Measurements from ENCODE around the gene PPP1R10. TPM values are rescaled to one million over a fixed set of nuclear protein-coding genes. Genes with fewer than 3 reads are reported as not detected.
A peak's percentile ranks its signal among the peaks of the same experiment; 100 is the strongest.

The PPP1R10 gene
- total and polyA plus RNA-seq, 9 donors: 34.7 to 106 (median 76.0) TPM

- H3K27me3 ChIP-seq: no peaks in the 10 kb centered on the region
- H3K4me1 ChIP-seq (ENCODE audit: insufficient read depth): peaks cover 10% of the 10 kb centered on the region
- H3K9me3 ChIP-seq: no peaks in the 10 kb centered on the region
- intact Hi-C loops (cut with DNase I): no loop called here
- H3K4me3 ChIP-seq: no peak overlapping the region
- TF ChIP-seq POLR2A (IDR thresholded peaks at IDR 0.05): no peak
- peak in 1 of 3 donors; percentile 32 for TF ChIP-seq CTCF (IDR thresholded peaks at IDR 0.05)
- WGBS, 3 donors: 40 to 51% (median 51%) methylated on average over 1 of the region's 1 CpG
- no peak overlapping the region for H3K27ac ChIP-seq
- H3K36me3 ChIP-seq: no peaks in the 10 kb centered on the region
- DNase-seq: no peak
Observed at GRCh38 chr6:30612213-30612612, 4.8 kb downstream of the PPP1R10 start.

- Histone ChIP-seq H3K4me1 (ENCODE audit: insufficient read depth) (peaks cover 10% of the 10 kb centered on the region), H3K27me3 (no peaks in the 10 kb centered on the region), H3K36me3 (no peaks in the 10 kb centered on the region), H3K27ac (no peak overlapping the region), H3K4me3 (no peak overlapping the region), H3K9me3 (no peaks in the 10 kb centered on the region)
- 27 to 35% (median 32%) methylated on average over 2 of the region's 2 CpGs for WGBS, 3 donors
- intact Hi-C loops (cut with DNase I): no loop called here
- TF ChIP-seq POLR2A (IDR thresholded peaks at IDR 0.05) (no peak), CTCF (IDR thresholded peaks at IDR 0.05) (no peak), EP300 (IDR thresholded peaks at IDR 0.05) (no peak)
- no peak for DNase-seq
Observed at GRCh38 chr6:30611856-30612194, 5.2 kb downstream of the PPP1R10 start.

GRCh38 chr6:30611150-30611855 lies 5.7 kb downstream of the PPP1R10 start:
- TF ChIP-seq POLR2A (IDR thresholded peaks at IDR 0.05) (no peak), EP300 (IDR thresholded peaks at IDR 0.05) (no peak), CTCF (IDR thresholded peaks at IDR 0.05) (no peak)
- no peaks in the 10 kb centered on the region for H3K36me3 ChIP-seq
- no peak overlapping the region for H3K27ac ChIP-seq
- H3K27me3 ChIP-seq: no peaks in the 10 kb centered on the region
- H3K9me3 ChIP-seq: no peaks in the 10 kb centered on the region
- intact Hi-C loops (cut with DNase I): no loop called here
- H3K4me1 ChIP-seq (ENCODE audit: insufficient read depth): peaks cover 10% of the 10 kb centered on the region
- DNase-seq: no peak
- WGBS, 3 donors: 30 to 39% (median 32%) methylated on average over 9 of the region's 9 CpGs
- no peak overlapping the region for H3K4me3 ChIP-seq

- H3K4me3 ChIP-seq: no peak overlapping the region
- WGBS, 3 donors: 69 to 76% (median 70%) methylated on average over 4 of the region's 4 CpGs
- no peaks in the 10 kb centered on the region for H3K36me3 ChIP-seq
- H3K27ac ChIP-seq: no peak overlapping the region
- H3K4me1 ChIP-seq (ENCODE audit: insufficient read depth): peaks cover 10% of the 10 kb centered on the region
- DNase-seq: no peak
- intact Hi-C loops (cut with DNase I): no loop called here
- H3K27me3 ChIP-seq: no peaks in the 10 kb centered on the region
- H3K9me3 ChIP-seq: no peaks in the 10 kb centered on the region
- no peak for TF ChIP-seq EP300 (IDR thresholded peaks at IDR 0.05)
- no peak for TF ChIP-seq POLR2A (IDR thresholded peaks at IDR 0.05)
- TF ChIP-seq CTCF (IDR thresholded peaks at IDR 0.05): no peak
Observed at GRCh38 chr6:30610065-30610464, 7.0 kb downstream of the PPP1R10 start.
